DLD1 (cell line): ENCODE data around the gene LGALS1.
"Not testable (repeated sequence)": the region's sequence is repeated elsewhere in the genome, so short reads cannot be mapped to it uniquely, and the experiment has no call there.

ENCODE experiments used
- in situ Hi-C: cut with HindIII; loops from 2 replicates; pipeline ENCODE4 v1.10.0; 2017; ENCODE audit warnings: low sequenced_read_pairs

Gene LGALS1

GRCh38 chr22:37686002-37686982 lies 10.9 kb downstream of the LGALS1 start, which contains the start of gene NOL12:
TSS of gene NOL12 (plus strand) at chr22:37686343. CDS start at chr22:37686393, 50 bp downstream.
- in situ Hi-C loops, result no loop called here

- in situ Hi-C loops, result no loop called here
Measured at GRCh38 chr22:37690407-37690806, 15.0 kb downstream of the LGALS1 start.

- in situ Hi-C loops, result no loop called here
Measured at GRCh38 chr22:37690901-37691504, 15.6 kb downstream of the LGALS1 start.

- in situ Hi-C loops, result no loop called here
Measured at GRCh38 chr22:37692627-37693285, 17.3 kb downstream of the LGALS1 start.

- in situ Hi-C loops, result not testable (repeated sequence)
Measured at GRCh38 chr22:37694131-37694530, 18.7 kb downstream of the LGALS1 start.

- in situ Hi-C loops, result not testable (repeated sequence)
Measured at GRCh38 chr22:37696260-37696656, 20.8 kb downstream of the LGALS1 start.

GRCh38 chr22:37696657-37697537 lies 21.5 kb downstream of the LGALS1 start, which contains the start of gene TRIOBP:
TSS of gene TRIOBP (plus strand) at chr22:37697048. CDS start at chr22:37701366, 4,318 bp downstream.
- in situ Hi-C loops, result no loop called here

GRCh38 chr22:37697538-37697835 lies 22.1 kb downstream of the LGALS1 start:
- in situ Hi-C loops, result no loop called here

- in situ Hi-C loops, result no loop called here
Measured at GRCh38 chr22:37701141-37701786, 25.8 kb downstream of the LGALS1 start.

- in situ Hi-C loops, result no loop called here
Measured at GRCh38 chr22:37703906-37704305, 28.5 kb downstream of the LGALS1 start.

GRCh38 chr22:37704645-37705044 lies 29.2 kb downstream of the LGALS1 start:
- in situ Hi-C loops, result no loop called here

GRCh38 chr22:37705205-37705604 lies 29.8 kb downstream of the LGALS1 start:
- in situ Hi-C loops, result no loop called here

GRCh38 chr22:37708580-37709444 lies 33.4 kb downstream of the LGALS1 start:
- in situ Hi-C loops, result no loop called here

- in situ Hi-C loops, result no loop called here
Measured at GRCh38 chr22:37709445-37709765, 34.0 kb downstream of the LGALS1 start.

- in situ Hi-C loops, result no loop called here
Measured at GRCh38 chr22:37710675-37711074, 35.2 kb downstream of the LGALS1 start.

- in situ Hi-C loops, result no loop called here
Measured at GRCh38 chr22:37711490-37711889, 36.1 kb downstream of the LGALS1 start.

GRCh38 chr22:37713761-37714160 lies 38.3 kb downstream of the LGALS1 start:
- in situ Hi-C loops, result no loop called here

- in situ Hi-C loops, result no loop called here
Measured at GRCh38 chr22:37714634-37715033, 39.2 kb downstream of the LGALS1 start.

GRCh38 chr22:37715760-37716159 lies 40.3 kb downstream of the LGALS1 start:
- in situ Hi-C loops, result no loop called here
